Fibroblast of lung (primary cell): ENCODE measurements around the gene NRP1.

Experiments used
- CTCF ChIP-seq, 2 donors: IDR thresholded peaks in 1 of 2; conservative IDR thresholded peaks in 1 of 2; 1 replicate in 1 of 2; 2 replicates in 1 of 2; pipeline ENCODE4 v1.5.1; 2011 to 2012; ENCODE audit warnings: low read length in 2 of 2, control low read depth in 1 of 2, inconsistent platforms in 1 of 2, low read depth in 1 of 2, mild to moderate bottlenecking in 1 of 2
- EZH2 ChIP-seq: IDR thresholded peaks from 2 replicates; pipeline ENCODE4 v1.5.1; 2012; ENCODE audit warnings: low read length, control low read depth, mild to moderate bottlenecking; ENCODE audit errors: missing control alignments

GRCh38 chr10:33248638-33249037 is 85.8 kb downstream of the NRP1 start:
- TF ChIP-seq CTCF (conservative IDR thresholded peaks at IDR 0.05 in 1 of 2, IDR thresholded peaks at IDR 0.05 in 1 of 2; ENCODE audit: low read depth in 1 of 2, low read length in 2 of 2) (no peak), EZH2 (no peak)
